Esophagus muscularis mucosa (tissue), 4 donors: Measurements from ENCODE around the gene PCDHGA1. TPM values are rescaled to one million over a fixed set of nuclear protein-coding genes. Genes with fewer than 3 reads are reported as not detected.
A peak's percentile ranks its signal among the peaks of the same experiment; 100 is the strongest.
"Not testable (repeated sequence)": the region's sequence is repeated elsewhere in the genome, so short reads cannot be mapped to it uniquely, and the experiment has no call there.

Experiments
- DNase-seq: peaks from one replicate; pipeline ENCODE4 v3.0.0-alpha.2; 2017; ENCODE audit errors: extremely low spot score
- H3K27ac ChIP-seq, 4 donors: fragments of 200-600 bp; sonication (generic); replicated peaks in 1 of 4; 1 replicate in 3 of 4; 2 replicates in 1 of 4; pipeline ENCODE4 v1.5.1; 2016 to 2019; ENCODE audit warnings: mild to moderate bottlenecking in 1 of 4
- H3K27me3 ChIP-seq, 4 donors: fragments of 200-600 bp; sonication (generic); one replicate each; pipeline versions ENCODE4 v1.5.1 to v1.6.0; 2016 to 2019
- H3K36me3 ChIP-seq, 4 donors: fragments of 200-600 bp; sonication (generic); one replicate each; pipeline ENCODE4 v1.5.1; 2016 to 2019
- H3K4me1 ChIP-seq, 4 donors: fragments of 200-600 bp; sonication (generic); one replicate each; pipeline ENCODE4 v1.5.1; 2016 to 2019
- H3K4me3 ChIP-seq, 4 donors: fragments of 200-600 bp; sonication (generic); 1 replicate in 2 of 4; 2 replicates in 2 of 4; pipeline ENCODE4 v1.5.1; 2016 to 2019; ENCODE audit warnings: mild to moderate bottlenecking in 4 of 4, moderate library complexity in 1 of 4
- H3K9me3 ChIP-seq, 4 donors: fragments of 200-600 bp; sonication (generic); 1 replicate in 3 of 4; 2 replicates in 1 of 4; pipeline ENCODE4 v1.5.1; 2016 to 2019
- CTCF ChIP-seq, 3 experiments: fragments of 200-600 bp in 2 of 3; fragments of 450-650 bp in 1 of 3; sonication (generic) in 2 of 3; IDR thresholded peaks; one replicate each; pipeline ENCODE4 v1.5.1; 2017 to 2019; ENCODE audit warnings: antibody characterized with exemption in 3 of 3, mild to moderate bottlenecking in 2 of 3, moderate library complexity in 1 of 3
- EP300 ChIP-seq: sonication (generic); formaldehyde crosslinking; IDR thresholded peaks from one replicate; pipeline ENCODE4 v1.6.1; 2017; ENCODE audit warnings: antibody characterized with exemption
- POLR2A ChIP-seq: fragments of 450-650 bp; IDR thresholded peaks from one replicate; pipeline ENCODE4 v1.6.1; 2017; ENCODE audit warnings: antibody characterized with exemption, moderate library complexity, mild to moderate bottlenecking, low read depth
- POLR2AphosphoS5 ChIP-seq, 2 donors: sonication (generic); formaldehyde crosslinking; IDR thresholded peaks; one replicate each; pipeline ENCODE4 v1.6.1; 2017; ENCODE audit warnings: antibody characterized with exemption in 2 of 2
- WGBS: methylation state at CpG from one replicate; pipeline ENCODE4 v1.1.5; 2018; 5-methylcytosine and 5-hydroxymethylcytosine counted together
- intact Hi-C: fragments of 100-400 bp; cut with DNase I; formaldehyde crosslinking; loops from one replicate; pipeline ENCODE4 v1.15.1; 2023
- total RNA-seq, 4 donors: library from RNA; depleted of rRNA; stranded (reverse); fragments of >200 nt; gene quantifications; one replicate each; pipeline versions ENCODE4 v1.1.0 to v1.2.1, GENCODE V29; 2016

Gene PCDHGA1
- total RNA-seq, 4 donors from 2014 or later, result 0.45 to 1.2 (median 0.76) TPM

- no peak for TF ChIP-seq POLR2A
- TF ChIP-seq CTCF (IDR thresholded peaks at IDR 0.05), result no peak
- no peak for TF ChIP-seq POLR2AphosphoS5 (IDR thresholded peaks at IDR 0.05)
- TF ChIP-seq EP300, result no peak
- Histone ChIP-seq H3K9me3 (peaks cover 38 to 100% (median 98%) of the 10 kb centered on the region in 4 donors), H3K27me3 (no peaks in the 10 kb centered on the region), H3K27ac (no peak overlapping the region), H3K4me3 (no peak overlapping the region), H3K4me1 (no peaks in the 10 kb centered on the region), H3K36me3 (peaks cover 0 to 15% (median 6%) of the 10 kb centered on the region in 4 donors)
- WGBS, result 41% methylated on average over 48 of the region's 53 CpGs
- intact Hi-C loops, result no loop called here
- no peak for DNase-seq
Observed at GRCh38 chr5:141427783-141428426, 97.6 kb downstream of the PCDHGA1 start.

- peaks cover 32 to 100% (median 97%) of the 10 kb centered on the region in 4 donors for H3K9me3 ChIP-seq
- H3K27ac ChIP-seq, result peak within 1 kb of the TSS in 2 of 4 donors; percentile 20 to 31
- DNase-seq, result no peak
- WGBS, result 21% methylated on average over 29 of the region's 33 CpGs
- peak within 1 kb of the TSS; percentile 38 to 47 (median 41) for H3K4me3 ChIP-seq
- no peak for TF ChIP-seq POLR2A
- peak in 2 of 3 experiments; percentile 41 to 42 for TF ChIP-seq CTCF (IDR thresholded peaks at IDR 0.05)
- H3K36me3 ChIP-seq, result peaks cover 0 to 15% (median 6%) of the 10 kb centered on the region in 4 donors
- intact Hi-C loops, result no loop called here
- no peaks in the 10 kb centered on the region for H3K27me3 ChIP-seq
- no peaks in the 10 kb centered on the region for H3K4me1 ChIP-seq
Observed at GRCh38 chr5:141430332-141431113, 100.2 kb downstream of the PCDHGA1 start, which contains the start of gene PCDHGA12. Gene PCDHGA12 (plus strand): TSS chr5:141430507. CDS start chr5:141430760, 253 bp downstream.

DNA sequence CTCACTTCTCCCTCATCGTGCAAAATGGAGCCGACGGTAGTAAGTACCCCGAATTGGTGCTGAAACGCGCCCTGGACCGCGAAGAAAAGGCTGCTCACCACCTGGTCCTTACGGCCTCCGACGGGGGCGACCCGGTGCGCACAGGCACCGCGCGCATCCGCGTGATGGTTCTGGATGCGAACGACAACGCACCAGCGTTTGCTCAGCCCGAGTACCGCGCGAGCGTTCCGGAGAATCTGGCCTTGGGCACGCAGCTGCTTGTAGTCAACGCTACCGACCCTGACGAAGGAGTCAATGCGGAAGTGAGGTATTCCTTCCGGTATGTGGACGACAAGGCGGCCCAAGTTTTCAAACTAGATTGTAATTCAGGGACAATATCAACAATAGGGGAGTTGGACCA, 101.0 kb downstream of the PCDHGA1 start:
- Histone ChIP-seq H3K36me3 (peaks cover 0 to 15% (median 3%) of the 10 kb centered on the region in 4 donors), H3K4me3 (peak overlapping the region; percentile 38 to 47 (median 41)), H3K4me1 (no peaks in the 10 kb centered on the region), H3K27ac (no peak overlapping the region), H3K9me3 (peaks cover 24 to 100% (median 97%) of the 10 kb centered on the region in 4 donors), H3K27me3 (no peaks in the 10 kb centered on the region)
- 23% methylated on average over 36 of the region's 37 CpGs for WGBS
- TF ChIP-seq POLR2AphosphoS5 (IDR thresholded peaks at IDR 0.05), result no peak
- no peak for TF ChIP-seq POLR2A
- no peak for TF ChIP-seq CTCF (IDR thresholded peaks at IDR 0.05)
- no peak for TF ChIP-seq EP300
- intact Hi-C loops, result no loop called here
- no peak for DNase-seq

- H3K27ac ChIP-seq, H3K27me3 ChIP-seq, H3K4me1 ChIP-seq, intact Hi-C loops, H3K36me3 ChIP-seq, H3K4me3 ChIP-seq, DNase-seq: not testable (repeated sequence)
- peaks cover 24 to 100% (median 97%) of the 10 kb centered on the region in 4 donors for H3K9me3 ChIP-seq
- no CpG with 5 or more reads among the region's 38 CpGs for WGBS
Observed at GRCh38 chr5:141432308-141432707, 102.0 kb downstream of the PCDHGA1 start.

DNA sequence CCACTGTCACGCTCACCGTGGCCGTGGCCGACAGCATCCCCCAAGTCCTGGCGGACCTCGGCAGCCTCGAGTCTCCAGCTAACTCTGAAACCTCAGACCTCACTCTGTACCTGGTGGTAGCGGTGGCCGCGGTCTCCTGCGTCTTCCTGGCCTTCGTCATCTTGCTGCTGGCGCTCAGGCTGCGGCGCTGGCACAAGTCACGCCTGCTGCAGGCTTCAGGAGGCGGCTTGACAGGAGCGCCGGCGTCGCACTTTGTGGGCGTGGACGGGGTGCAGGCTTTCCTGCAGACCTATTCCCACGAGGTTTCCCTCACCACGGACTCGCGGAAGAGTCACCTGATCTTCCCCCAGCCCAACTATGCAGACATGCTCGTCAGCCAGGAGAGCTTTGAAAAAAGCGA, 102.4 kb downstream of the PCDHGA1 start:
- DNase-seq, intact Hi-C loops, H3K4me3 ChIP-seq, H3K27me3 ChIP-seq, H3K27ac ChIP-seq, H3K36me3 ChIP-seq, H3K4me1 ChIP-seq: not testable (repeated sequence)
- 25% methylated on average over 8 of the region's 29 CpGs for WGBS
- peaks cover 20 to 100% (median 96%) of the 10 kb centered on the region in 4 donors for H3K9me3 ChIP-seq
